GM12872 (cell line): ENCODE data around the gene COL4A2.

ENCODE experiments used
- CTCF ChIP-seq: IDR thresholded peaks from 3 replicates; pipeline ENCODE4 v1.5.1; 2011; ENCODE audit warnings: low read depth, mild to moderate bottlenecking, low read length, moderate library complexity; ENCODE audit not compliant: insufficient read depth

COL4A2 gene

GRCh38 chr13:110447058-110447511 is 140.0 kb downstream of the COL4A2 start:
- no peak for TF ChIP-seq CTCF

GRCh38 chr13:110447801-110448200 is 140.7 kb downstream of the COL4A2 start:
- TF ChIP-seq CTCF, result no peak

DNA sequence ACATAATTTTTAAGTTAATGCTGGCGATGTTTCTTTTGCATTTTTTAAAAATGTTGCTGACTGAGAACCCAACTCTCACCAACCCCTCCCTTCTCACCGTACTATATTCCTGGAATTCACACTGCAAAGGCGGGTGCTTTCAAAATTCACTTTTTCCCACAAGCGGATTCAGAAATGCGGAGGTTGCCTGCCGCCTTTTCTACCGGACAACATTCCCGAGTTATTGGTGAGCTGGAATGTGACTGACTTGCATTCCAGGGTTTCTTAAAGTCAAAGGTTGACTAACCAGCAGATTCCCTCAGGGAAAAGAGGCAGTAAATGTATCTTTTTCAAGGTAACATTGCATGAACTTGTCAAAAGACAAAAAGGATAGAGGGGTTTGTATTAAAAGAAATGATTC is 141.1 kb downstream of the COL4A2 start:
- TF ChIP-seq CTCF, result no peak

- no peak for TF ChIP-seq CTCF
These were observed 141.6 kb downstream of the COL4A2 start for GRCh38 chr13:110448677-110449076.

DNA sequence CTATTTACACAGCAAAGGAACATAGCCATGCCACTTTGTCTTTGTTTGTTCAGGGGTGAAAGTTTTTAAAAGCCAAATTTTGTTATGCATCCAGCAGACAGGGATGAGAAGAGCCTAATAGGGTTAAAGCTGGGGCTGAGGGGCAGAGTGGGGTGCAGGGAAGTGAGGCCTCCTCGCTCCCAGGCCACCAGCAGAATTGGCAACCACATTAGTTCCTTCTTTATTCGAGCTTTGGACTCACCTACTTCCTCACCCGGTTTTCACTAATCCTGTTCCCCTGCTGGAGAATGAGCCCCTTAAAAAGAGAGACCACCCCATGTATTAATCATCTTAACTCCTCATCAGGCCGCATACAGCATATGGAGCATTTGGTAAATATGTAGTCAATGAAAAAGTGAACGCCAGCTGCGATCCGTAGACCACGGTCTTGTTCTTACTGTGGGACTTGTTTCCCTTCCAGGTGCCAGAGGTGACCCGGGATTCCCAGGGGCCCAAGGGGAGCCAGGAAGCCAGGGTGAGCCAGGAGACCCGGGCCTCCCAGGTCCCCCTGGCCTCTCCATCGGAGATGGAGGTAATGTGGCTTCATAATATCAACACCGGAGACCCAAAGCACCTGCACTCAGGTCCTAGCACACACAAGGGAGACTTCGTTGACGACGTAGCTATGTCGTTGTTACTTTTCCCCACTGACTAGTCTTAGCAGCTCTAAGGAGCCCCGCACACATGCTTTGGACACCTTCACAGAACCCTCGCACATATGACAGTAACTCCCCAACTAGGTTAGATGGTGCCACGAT is 142.3 kb downstream of the COL4A2 start:
- TF ChIP-seq CTCF, result no peak

DNA sequence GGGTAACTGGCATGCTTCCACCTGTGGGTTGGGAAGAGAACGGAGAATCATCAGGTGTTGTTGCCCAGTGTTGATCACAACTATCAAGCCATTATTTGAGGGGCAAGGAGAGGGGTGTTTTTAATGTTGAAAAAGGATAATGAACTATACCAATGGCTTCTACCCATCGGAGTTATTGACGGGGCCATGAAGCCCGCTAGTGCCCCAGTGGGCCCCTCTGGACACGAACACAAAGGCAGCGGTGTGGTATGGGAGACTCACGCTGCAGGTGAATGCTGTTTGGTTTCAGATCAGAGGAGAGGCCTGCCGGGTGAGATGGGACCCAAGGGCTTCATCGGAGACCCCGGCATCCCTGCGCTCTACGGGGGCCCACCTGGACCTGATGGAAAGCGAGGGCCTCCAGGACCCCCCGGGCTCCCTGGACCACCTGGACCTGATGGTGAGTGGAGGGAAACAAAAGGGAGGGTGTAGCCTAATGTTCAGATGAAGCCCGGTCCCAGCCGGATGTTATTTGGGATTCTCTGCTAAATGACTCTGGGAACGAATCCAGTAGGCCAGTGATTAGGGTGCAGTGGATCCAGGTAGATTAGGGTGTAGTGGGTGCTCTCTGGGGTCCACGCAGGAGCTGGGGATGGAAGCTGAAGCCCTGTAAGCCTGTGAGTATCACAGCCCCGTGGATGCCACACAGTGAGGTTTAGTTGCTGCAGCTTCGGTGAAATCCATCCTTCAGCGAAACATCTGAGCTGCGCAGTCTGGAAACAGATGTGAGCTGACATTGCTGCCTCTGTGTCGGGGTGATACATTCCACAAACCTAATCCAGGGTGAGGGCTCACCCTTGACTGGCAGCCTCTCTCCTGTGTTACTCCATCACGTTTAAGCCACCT is 143.2 kb downstream of the COL4A2 start:
- TF ChIP-seq CTCF, result no peak

- TF ChIP-seq CTCF, result no peak
These were observed 144.1 kb downstream of the COL4A2 start for GRCh38 chr13:110450941-110451730.
